GM18517 (cell line): ENCODE data around the gene DOP1B.
"Not testable (repeated sequence)": the region's sequence is repeated elsewhere in the genome, so short reads cannot be mapped to it uniquely, and the experiment has no call there.

Experiments used
- ATAC-seq: cut with Tn5 transposase; IDR thresholded peaks from one replicate; pipeline ENCODE4 v1.9.1; 2021; ENCODE audit warnings: mild to moderate bottlenecking, moderate library complexity; ENCODE audit not compliant: unreplicated experiment

Gene DOP1B

DNA sequence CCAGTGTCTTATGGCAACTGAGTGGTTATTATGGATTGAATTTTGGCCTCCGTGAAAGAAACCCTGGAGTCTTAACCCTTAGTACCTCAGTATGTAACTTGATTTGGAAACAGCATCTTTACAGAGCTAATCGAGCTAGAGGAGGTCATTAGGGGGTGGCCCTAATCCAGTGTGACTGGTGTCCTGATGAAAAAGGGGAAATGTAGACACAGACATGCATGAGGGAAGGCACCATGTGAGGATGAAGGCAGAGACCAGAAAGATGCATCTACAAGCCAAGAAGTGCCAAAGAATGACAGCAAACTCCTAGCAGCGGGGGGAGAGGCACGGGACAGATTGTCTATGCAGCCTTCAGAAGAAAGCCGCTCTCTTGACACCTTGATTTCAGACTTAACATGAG lies 14.7 kb downstream of the DOP1B start:
- no peak for ATAC-seq

DNA sequence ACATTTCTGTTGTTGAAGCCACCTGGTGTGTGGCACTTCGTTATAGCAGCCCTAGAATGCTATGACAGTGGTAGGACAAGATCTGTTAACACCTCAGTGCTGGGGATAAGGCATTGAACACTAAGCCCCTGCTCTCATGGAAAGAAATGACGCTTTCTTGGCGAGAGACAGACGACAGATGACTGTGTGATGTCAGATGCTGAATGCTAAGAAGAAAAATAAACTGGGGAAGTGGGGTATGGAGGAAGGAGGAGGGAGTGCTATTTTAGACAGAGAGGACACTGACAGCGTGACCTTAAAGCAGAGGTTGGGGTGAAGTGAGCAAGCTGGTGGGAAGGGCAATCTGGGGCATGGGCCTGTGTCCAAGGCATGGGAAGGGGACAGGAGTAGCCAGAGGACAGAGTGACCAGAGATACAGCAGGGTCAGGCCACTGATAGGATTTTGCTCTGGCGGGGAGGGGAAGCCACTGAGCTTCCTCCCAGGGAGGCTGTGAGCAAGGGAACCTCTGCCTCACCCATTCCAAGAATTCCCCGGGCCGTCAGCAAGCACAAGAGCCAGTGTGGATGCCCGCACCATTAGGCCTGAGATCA lies 15.2 kb downstream of the DOP1B start:
- no peak for ATAC-seq

DNA sequence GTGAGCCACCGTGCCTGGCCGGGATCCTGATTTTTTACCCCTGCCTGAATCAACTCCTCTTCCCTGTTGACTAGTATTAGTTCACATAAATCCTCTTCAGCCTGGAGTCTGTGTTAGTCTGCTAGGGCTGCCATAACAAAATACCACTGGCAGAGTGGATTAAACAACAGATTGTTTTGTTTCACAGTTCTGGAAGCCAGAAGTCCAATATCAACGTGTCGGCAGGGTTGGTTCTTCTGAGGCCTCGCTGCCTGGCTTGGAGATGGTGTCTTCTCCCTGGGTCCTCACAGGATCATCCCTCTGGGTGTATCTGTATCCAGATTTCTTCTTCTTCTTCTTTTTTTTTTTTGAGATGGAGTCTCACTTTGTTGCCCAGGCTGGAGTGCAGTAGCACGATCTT lies 18.2 kb downstream of the DOP1B start:
- ATAC-seq, result no peak

DNA sequence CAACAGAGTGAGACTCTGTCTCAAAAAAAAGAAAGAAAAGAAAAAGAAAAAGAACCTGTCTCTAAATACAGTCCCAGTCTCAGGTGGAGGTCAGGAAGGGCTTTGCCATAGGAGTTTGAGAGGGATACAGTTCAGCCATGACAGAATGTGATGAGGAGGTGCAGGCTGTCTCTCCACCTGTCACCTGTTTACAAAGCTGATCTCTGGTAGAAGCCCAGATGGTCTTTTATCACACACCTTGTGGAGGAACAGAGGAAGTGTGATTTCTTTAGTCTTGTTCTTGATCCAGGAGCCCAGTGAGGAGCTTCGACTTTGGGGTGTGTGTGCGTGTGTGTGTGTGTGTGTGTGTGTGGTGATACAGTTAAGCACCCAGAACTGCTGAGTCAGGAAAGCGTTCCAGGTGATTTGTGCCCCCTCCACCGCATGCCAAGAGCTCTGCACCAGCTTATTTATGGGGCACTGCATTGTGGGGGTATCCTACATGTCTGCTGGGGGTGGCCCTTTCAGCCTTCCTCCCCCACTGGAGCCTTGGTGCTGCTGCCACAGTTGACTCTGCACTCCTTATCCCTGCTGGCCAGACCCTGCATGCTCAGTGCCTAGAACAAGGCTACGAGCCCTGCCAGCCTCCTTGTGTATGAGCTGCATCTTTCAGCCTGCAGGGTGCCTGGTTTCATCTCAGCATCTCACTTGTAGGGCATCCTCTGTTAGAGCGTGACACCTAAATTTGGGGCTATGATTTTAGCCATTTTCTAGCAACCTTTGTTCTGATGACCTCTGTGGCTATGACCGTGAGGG lies 19.3 kb downstream of the DOP1B start:
- ATAC-seq, result no peak

DNA sequence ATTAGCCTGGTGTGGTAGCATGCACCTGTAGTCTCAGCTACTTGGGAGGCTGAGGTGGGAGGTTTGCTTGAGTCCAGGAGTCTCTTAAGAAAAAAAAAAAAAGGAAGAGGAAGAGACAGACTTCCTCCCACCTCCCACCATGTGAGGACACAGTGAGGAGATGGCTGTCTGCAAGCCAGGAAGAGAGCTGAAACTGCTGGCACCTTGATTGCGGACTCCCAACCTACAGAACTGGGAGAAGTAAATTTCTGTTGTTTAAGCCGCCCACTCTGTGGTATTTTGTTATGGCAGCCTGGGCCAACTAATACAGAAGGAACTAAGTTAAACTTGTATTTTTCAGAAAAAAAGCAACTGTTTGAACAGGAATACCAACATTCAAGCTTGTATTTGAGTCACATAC lies 21.7 kb downstream of the DOP1B start:
- no peak for ATAC-seq

DNA sequence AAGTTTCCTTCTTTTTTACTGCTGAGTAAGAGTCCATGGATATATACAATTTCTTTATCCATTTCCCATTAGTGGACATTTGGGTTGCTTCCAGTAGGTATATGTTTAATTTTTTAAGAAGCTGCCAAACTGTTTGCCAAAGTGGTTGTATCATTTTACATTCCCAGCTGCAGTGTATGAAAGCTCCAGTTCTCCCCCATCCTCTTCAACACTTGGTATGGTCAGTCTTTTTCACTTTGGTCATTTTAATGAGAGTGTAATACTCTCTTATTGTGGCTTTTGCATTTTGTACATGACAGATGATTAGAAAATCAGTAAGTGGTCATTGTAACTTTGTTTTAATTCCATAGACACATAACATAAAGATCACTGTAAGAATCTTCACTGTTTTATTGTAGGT lies 22.5 kb downstream of the DOP1B start:
- ATAC-seq, result no peak

DNA sequence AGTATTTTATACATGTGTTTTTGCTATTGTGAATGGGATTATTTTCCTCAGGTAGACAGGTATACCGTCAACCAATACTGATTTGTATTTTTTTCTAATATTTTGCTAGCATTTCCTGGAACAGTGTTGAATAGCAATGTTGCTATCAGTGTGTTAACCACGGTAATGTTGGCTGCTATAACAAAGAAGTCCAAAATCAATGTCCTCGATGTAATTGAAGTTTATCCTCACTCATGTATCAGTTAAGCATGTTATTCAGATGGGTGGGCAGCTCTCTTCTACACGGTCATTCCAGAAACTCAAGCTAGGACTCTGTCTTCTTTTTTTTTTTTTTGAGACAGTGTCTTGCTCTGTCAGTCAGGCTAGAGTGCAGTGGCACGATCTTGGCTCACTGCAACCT lies 24.3 kb downstream of the DOP1B start:
- no peak for ATAC-seq

DNA sequence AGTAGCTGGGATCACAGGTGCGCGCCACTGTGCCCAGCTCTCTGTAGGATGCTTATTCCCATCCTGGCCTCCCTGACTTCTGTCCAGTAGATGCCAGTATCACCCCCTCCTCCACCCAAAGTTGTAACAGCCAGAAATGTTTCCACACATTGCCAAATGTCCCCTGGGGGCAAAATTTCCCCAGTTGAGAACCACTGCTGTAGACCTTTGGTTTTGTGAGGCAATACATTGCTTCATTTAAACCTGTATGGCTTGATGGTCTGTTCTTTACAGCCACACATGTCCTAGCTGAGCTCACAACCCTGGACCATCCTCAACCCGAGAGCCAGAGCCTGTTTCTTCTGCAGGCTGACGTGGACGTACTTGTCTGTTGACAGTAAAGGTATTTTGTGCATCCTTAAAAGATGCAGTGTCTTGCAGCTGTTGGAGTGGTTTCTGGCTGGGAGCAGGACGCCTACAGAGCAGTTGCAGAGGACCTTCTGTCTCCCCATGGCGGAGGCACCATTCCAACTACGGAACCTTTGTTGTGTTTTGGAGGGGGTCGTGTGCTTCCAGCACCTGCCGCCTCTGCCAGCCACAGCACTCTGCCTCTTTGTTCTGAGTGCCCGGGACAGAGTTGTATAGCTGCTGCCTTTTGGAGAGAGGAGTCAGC lies 26.6 kb downstream of the DOP1B start:
- ATAC-seq, result no peak

DNA sequence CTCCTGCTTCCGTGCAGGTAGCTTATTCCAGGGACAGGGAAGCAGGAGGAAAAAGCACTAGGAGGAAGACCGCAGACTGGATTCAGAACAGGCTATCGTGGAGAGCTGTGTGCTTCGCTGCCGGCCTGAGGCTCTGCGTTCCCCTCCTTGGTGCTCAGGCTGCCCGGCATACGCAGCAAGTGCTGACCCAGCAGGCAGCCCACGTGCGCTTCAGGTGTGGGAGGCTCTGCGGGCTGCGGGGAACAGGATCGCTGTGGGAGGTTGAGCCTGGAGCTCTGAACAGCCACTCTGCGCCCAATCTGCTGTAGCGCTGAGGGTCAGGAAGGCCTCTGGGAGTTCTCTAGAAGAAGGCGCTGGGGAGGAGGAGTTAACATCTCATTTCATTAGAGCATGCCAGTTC lies 27.9 kb downstream of the DOP1B start:
- no peak for ATAC-seq

DNA sequence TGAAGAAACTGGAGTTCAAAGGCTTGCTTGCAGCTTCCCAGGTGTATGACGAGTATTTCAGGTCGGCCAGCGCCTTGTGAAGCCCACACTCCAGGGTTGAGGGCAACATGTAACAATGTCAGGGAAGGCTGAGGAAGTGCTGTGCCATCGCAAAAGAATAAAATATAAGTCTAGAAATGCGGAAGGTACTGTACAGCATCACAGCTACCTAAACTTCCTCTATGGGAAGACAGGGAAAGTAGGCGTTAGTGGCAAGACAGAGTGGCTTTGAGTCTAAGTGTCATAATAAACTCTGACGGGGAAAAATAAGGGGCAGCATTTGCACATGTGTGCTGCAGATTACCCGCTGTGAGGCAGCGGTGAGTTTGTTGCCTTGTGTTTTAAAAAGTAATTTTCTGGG lies 28.9 kb downstream of the DOP1B start:
- ATAC-seq, result no peak

DNA sequence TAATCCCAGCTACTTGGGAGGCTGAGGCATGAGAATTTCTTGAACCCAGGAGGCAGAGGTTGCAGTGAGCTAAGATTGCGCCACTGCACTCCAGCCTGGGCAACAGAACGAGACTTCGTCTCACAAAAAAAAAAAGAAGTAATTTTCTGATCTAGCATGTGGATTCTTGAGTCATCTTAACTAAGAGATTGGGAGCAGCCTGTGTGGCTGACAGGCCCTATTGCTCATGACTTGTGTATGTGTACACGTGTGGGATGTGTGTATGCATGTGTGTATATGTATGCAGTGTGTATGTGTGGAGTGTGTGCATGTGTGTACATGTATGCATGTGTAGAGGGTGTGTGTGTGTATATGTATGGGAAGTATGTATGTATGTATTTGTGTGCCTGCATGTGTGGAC lies 29.5 kb downstream of the DOP1B start:
- ATAC-seq, result no peak

DNA sequence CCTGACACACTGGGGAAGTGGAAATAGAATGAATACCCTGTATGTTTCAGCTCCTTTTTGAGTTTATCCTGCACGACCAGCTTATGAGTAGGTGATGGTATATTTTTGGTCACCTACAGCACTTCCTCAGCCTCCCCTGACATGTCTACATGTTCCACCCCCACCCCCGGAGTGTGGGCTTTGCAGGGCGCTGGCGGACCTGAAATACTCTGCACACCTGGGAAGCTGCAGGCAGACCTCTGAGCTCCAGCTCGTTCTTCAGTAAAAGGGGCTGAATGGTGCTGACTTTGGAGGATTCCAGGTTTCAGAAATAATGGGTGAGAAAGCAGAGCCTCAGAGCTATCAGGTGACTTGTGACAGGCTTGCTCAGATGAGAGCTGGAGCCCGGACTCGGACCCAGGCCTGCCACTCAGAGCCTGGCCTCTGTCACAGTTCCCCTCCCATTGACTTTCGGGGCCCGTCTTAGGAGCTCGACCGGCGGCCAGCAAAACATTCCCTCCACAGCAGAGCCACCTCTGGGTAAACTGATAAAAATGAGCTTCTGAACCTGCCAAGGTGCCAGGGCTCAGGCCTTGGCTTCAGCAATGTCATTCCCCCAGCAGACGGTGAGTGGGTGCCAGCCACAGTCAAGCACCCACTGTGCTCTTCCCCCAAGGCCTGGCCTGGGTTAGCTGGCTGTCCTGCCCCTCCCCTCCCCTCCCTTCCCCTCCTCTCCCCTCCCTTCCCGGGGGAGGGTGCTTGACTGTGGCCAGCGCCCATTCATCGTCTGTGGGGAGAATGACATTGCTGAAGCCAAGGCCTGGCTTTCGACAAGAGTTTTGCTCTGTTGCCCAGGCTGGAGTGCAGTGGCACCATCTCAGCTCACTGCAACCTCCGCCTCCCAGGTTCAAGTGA lies 30.1 kb downstream of the DOP1B start:
- no peak for ATAC-seq

DNA sequence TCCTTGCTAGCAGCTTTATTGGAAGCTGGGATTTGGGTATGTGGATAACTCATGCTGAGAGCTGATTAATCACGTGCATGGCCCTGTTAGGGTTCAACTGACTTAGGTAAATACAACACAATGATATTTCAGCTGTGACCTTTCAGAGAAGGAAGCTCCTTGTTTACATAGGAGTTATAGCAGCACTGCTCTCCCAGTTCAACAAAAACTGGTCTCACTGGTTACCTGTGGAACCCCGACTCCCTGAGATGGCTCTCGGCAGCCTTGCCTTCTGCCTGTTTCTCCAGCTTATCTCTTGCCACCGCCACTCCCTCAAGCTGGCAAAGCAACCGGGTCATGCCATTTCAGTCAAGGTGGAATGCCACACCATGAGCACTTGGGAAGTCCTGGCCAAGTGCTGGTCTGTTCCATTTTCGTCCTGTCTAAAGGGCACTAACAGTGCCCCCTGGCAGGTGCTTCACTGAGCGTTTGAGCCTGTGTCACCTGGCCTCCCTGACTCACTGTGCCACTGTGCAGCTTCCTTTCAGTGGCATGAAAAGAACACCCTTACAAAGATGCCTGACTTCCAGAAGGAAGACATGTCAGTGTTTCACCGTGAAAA lies 31.6 kb downstream of the DOP1B start:
- ATAC-seq, result no peak

DNA sequence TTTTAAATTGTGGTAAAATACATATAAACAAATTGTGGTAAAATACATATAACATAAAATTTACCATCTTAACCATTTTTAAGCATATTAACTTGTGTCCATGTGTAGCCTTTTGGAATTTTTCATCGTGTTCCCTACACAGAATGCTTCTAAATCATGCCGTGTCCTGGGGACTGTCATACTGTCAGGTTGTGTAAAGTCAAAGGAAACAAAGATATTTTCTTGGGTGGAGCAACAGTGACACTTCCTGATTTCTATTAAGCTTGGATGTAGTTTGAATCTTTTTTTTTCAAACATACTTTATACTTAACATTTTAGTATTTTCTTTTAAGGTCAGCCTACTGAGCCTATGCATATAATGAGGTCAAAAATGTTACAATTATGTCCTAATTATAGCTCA lies 32.3 kb downstream of the DOP1B start:
- no peak for ATAC-seq

DNA sequence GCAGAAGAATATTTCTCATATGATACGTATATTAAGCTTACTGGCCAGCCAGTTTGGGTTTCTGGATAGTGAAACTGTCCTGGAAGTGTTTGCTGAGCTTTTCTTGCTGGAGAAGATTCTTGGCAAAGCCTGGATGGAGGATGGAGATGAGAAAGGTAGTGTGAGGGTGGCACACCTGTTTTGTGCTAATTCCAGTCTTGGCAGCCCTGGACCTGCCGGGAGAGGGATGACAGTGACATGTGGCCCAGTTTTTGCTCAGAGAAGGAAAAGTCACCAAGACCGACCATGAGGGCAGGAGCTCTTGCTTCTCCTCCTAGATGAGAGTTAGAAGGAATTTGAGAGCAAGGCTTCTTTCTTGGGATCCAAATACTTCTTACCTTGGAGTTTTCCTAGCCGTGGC lies 34.1 kb downstream of the DOP1B start:
- ATAC-seq, result no peak

DNA sequence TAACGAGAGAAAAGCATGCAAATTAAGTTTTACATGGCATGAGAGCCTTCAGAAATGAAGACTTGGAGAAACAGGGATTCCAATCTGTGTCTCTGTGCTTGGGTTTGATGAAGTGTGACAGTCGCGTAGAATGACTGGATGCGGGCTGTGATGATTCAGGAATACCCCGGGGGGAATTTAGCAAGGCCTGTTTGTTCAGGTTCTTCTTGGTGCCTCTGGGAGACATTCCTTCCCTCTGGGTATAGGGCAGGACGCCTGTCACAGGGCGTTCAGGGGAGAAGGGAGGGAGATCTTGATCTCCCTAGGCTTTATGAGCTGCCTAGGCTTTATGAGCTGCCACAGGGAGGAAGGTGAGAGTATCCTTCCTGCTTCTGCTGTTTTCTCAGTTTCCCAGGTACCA lies 36.6 kb downstream of the DOP1B start:
- no peak for ATAC-seq

DNA sequence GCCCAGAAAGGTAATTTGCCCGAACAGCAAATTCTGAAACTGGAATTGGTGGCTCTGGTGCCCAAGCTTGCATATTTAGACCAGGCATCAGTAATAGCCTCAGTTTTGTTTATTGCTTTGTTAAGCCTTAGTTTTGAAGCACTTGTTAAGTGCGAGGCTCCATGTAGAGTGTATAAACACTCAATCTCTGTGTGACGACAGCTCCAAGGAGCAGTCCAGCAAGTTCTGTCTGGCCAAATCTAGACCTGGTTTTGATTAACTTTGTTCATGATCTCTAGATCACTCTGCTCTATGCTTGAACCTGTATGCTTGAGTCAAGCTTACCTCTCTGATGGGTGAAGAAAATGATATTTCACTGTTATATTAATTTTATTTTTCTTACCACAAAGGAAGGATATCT lies 37.4 kb downstream of the DOP1B start:
- no peak for ATAC-seq

DNA sequence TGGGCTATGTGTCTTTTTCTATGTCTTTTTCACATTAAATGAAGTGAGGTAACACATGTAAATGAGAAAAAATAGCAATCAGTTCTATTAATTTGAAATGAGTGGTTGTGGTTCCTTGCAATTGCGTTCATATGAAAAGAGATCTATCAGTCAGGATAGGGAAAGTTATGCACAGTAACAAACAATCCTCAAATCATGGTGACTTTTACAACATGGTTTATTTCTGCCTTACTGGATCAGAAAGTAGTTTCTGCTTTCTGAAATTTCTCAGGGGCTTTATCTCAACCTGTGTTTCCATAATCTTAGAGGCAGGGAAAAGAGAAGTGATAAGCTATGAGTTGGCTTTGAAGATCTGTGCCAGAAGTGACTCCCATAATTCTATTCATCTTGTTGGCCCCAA lies 39.0 kb downstream of the DOP1B start:
- ATAC-seq, result no peak

DNA sequence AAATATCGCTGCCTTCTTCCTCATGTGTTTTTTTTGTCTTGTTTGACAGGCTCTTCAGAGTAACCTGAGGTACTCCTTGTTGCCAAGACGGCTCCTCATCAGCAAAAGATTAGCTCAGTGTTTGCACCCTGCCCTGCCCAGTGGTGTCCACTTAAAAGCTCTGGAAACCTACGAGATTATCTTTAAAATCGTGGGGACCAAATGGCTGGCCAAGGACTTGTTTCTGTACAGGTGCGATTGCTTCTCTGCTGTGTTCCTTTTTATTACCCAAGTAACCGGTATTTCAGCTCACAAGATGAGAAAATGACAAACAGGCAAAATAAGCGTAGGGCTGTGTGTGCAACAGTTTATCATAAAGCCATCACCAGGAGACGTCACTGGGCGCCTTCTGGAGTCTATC lies 42.4 kb downstream of the DOP1B start:
- no peak for ATAC-seq

DNA sequence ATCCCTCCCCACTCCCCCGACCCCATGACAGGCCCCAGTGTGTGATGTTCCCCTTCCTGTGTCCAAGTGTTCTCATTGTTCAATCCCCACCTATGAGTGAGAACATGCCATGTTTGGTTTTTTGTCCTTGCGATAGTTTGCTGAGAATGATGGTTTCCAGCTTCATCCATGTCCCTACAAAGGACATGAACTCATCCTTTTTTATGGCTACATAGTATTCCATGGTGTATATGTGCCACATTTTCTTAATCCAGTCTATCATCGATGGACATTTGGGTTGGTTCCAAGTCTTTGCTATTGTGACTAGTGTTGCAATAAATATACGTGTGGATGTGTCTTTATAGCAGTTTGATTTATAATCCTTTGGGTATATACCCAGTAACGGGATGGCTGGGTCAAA lies 43.0 kb downstream of the DOP1B start:
- not testable (repeated sequence) for ATAC-seq

DNA sequence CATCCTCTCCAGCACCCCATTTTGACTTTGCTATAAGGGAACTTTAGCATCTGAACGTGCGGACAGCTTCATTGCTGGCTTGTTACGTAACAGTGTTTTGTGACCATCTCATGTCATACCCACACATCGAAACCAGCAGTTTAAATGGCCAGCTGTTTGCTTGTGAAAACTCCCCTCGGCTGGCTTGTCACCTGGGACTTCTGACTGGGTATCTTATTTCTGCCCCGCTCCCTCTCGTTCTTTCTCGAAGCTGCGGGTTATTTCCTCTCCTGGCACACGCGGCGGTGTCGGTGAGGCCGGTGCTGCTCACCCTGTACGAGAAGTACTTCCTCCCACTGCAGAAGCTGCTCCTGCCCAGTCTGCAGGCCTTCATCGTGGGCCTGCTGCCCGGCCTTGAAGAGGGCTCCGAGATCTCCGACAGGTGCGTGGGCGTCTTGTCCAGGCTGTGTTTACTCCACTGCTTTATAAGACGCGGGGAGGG lies 43.5 kb downstream of the DOP1B start:
- no peak for ATAC-seq
